A549 (cell line): ENCODE results near the gene BOK. TPM values are rescaled to one million over a fixed set of nuclear protein-coding genes. Genes with fewer than 3 reads are reported as not detected.
A peak's percentile ranks its signal among the peaks of the same experiment; 100 is the strongest.

Experiments used
- ATAC-seq, 2 experiments: fragments of 200-7000 bp in 1 of 2; fragments of >200 bp in 1 of 2; cut with Nextera tagmentation in 1 of 2; cut with Tn5 transposase in 1 of 2; 3 replicates each; pipeline versions ENCODE4 v1.8.0 to v1.9.1; 2018 to 2020; ENCODE audit warnings: mild to moderate bottlenecking in 1 of 2, moderate library complexity in 1 of 2
- CTCF ChIA-PET: fragments of 300-600 bp; sonication (Branson Sonifier 250); formaldehyde crosslinking; extraction: SDS; loops from one replicate; lab custom pipeline; 2021; ENCODE audit warnings: antibody characterized with exemption, inconsistent platforms; lab: Yijun Ruan, JAX
- POLR2A ChIA-PET: fragments of 350-600 bp; formaldehyde crosslinking; extraction: SDS; loops from one replicate; lab custom pipeline; 2021; ENCODE audit warnings: antibody characterized with exemption, inconsistent platforms; lab: Yijun Ruan, JAX
- DNase-seq, 2 experiments: peaks; one replicate each; pipeline versions ENCODE4 v3.0.0 to v3.0.0-alpha.2; 2011 to 2016; ENCODE audit warnings: low read depth in 1 of 2, low spot score in 1 of 2
- FAIRE-seq: peaks from 2 replicates; lab custom pipeline; 2011; peaks lifted over from hg19 to GRCh38; lab: Jason Lieb, UNC
- H3K27ac ChIP-seq, 2 experiments: fragments of >200 bp; sonication (Bioruptor Twin); formaldehyde crosslinking; 3 replicates each; pipeline ENCODE4 v1.5.1; 2016 to 2017
- H3K4me1 ChIP-seq: fragments of >200 bp; sonication (Bioruptor Twin); formaldehyde crosslinking; 3 replicates; pipeline ENCODE4 v1.6.1; 2016
- H3K4me2 ChIP-seq: fragments of >200 bp; sonication (Bioruptor Twin); formaldehyde crosslinking; 3 replicates; pipeline ENCODE4 v1.6.1; 2016
- H3K4me3 ChIP-seq: fragments of >200 bp; sonication (Bioruptor Twin); formaldehyde crosslinking; 3 replicates; pipeline ENCODE4 v1.5.1; 2016
- H3K9me3 ChIP-seq: fragments of >200 bp; sonication (Bioruptor Twin); formaldehyde crosslinking; 3 replicates; pipeline ENCODE4 v1.6.1; 2016
- BHLHE40 ChIP-seq: IDR thresholded peaks from 2 replicates; pipeline ENCODE4 v1.6.1; 2012; ENCODE audit warnings: low read depth, low read length, inconsistent platforms
- CBX8 ChIP-seq: fragments of 200-600 bp; sonication (generic); IDR thresholded peaks from 2 replicates; pipeline ENCODE4 v1.6.1; 2016
- CHD2 ChIP-seq: fragments of 150-350 bp; IDR thresholded peaks from 2 replicates; pipeline ENCODE4 v1.6.1; 2014; ENCODE audit warnings: low read length; ENCODE audit not compliant: partially characterized antibody
- CHD4 ChIP-seq: fragments of 200-600 bp; sonication (generic); IDR thresholded peaks from 2 replicates; pipeline ENCODE4 v1.6.1; 2016; ENCODE audit warnings: antibody characterized with exemption, mild to moderate bottlenecking, borderline replicate concordance
- EHMT2 ChIP-seq: fragments of 200-600 bp; sonication (generic); IDR thresholded peaks from 2 replicates; pipeline ENCODE4 v1.6.1; 2016; ENCODE audit warnings: antibody characterized with exemption, low read depth, mild to moderate bottlenecking, moderate library complexity
- ESRRA ChIP-seq: fragments of 150-350 bp; IDR thresholded peaks from 2 replicates; pipeline ENCODE4 v1.6.1; 2014; ENCODE audit warnings: mild to moderate bottlenecking, low read length, borderline replicate concordance
- FOSB ChIP-seq: fragments of 250-450 bp; sonication (Bioruptor Pico); IDR thresholded peaks from 2 replicates; pipeline ENCODE4 v1.5.0; 2020; ENCODE audit warnings: mild to moderate bottlenecking, moderate library complexity
- FOSL2 ChIP-seq, 2 experiments: fragments of 450-650 bp in 1 of 2; fragments of >200 bp in 1 of 2; sonication (Bioruptor Twin) in 1 of 2; formaldehyde crosslinking; IDR thresholded peaks; 2 replicates each; pipeline versions ENCODE4 v1.5.0 to v1.6.1; 2016 to 2020; ENCODE audit warnings: mild to moderate bottlenecking in 1 of 2, moderate library complexity in 1 of 2
- FOXS1 ChIP-seq: fragments of 250-450 bp; sonication (Bioruptor Pico); IDR thresholded peaks from 2 replicates; pipeline ENCODE4 v1.5.0; 2020; ENCODE audit warnings: mild to moderate bottlenecking, moderate library complexity
- HDAC2 ChIP-seq: fragments of 200-600 bp; sonication (generic); IDR thresholded peaks from 2 replicates; pipeline ENCODE4 v1.6.1; 2016
- HOXA7 ChIP-seq: fragments of 250-450 bp; sonication (Bioruptor Pico); IDR thresholded peaks from 2 replicates; pipeline ENCODE4 v1.5.0; 2020; ENCODE audit warnings: mild to moderate bottlenecking, moderate library complexity
- HOXB13 ChIP-seq: fragments of 250-450 bp; sonication (Bioruptor Pico); IDR thresholded peaks from 2 replicates; pipeline ENCODE4 v1.5.0; 2020; ENCODE audit warnings: low read depth, mild to moderate bottlenecking, moderate library complexity
- KDM1A ChIP-seq: fragments of 200-600 bp; sonication (generic); IDR thresholded peaks from 2 replicates; pipeline ENCODE4 v1.6.1; 2016; ENCODE audit warnings: low read depth, mild to moderate bottlenecking
- KDM5A ChIP-seq: fragments of 200-600 bp; sonication (generic); IDR thresholded peaks from 2 replicates; pipeline ENCODE4 v1.6.1; 2016; ENCODE audit warnings: antibody characterized with exemption, mild to moderate bottlenecking
- NFE2L2 ChIP-seq: fragments of 150-350 bp; conservative IDR thresholded peaks from 2 replicates; pipeline ENCODE4 v1.6.1; 2014; ENCODE audit warnings: low read length
- NPAS2 ChIP-seq: fragments of 250-450 bp; sonication (Bioruptor Pico); IDR thresholded peaks from 2 replicates; pipeline ENCODE4 v1.8.0; 2022; ENCODE audit warnings: mild to moderate bottlenecking, moderate library complexity, borderline replicate concordance
- POLR2A ChIP-seq: IDR thresholded peaks from 2 replicates; pipeline ENCODE4 v1.6.1; 2012; ENCODE audit warnings: mild to moderate bottlenecking, low read length
- RCOR1 ChIP-seq: fragments of 150-350 bp; IDR thresholded peaks from 2 replicates; pipeline ENCODE4 v1.6.1; 2014; ENCODE audit warnings: antibody characterized with exemption, low read length, low read depth
- RNF2 ChIP-seq: fragments of 200-600 bp; sonication (generic); IDR thresholded peaks from 2 replicates; pipeline ENCODE4 v1.6.1; 2016; ENCODE audit warnings: low read depth, mild to moderate bottlenecking, antibody characterized with exemption, moderate library complexity, borderline replicate concordance
- SMC3 ChIP-seq: fragments of >200 bp; sonication (Bioruptor Twin); formaldehyde crosslinking; IDR thresholded peaks from 3 replicates; pipeline ENCODE4 v1.6.1; 2018; ENCODE audit warnings: inconsistent platforms
- TFCP2L1 ChIP-seq: fragments of 250-450 bp; sonication (Bioruptor Pico); IDR thresholded peaks from 2 replicates; pipeline ENCODE4 v1.5.0; 2021; ENCODE audit warnings: mild to moderate bottlenecking
- ZC3H11A ChIP-seq: fragments of 450-650 bp; IDR thresholded peaks from 2 replicates; pipeline ENCODE4 v1.6.1; 2014; ENCODE audit warnings: antibody characterized with exemption, mild to moderate bottlenecking
- ZFP36 ChIP-seq: fragments of 450-650 bp; IDR thresholded peaks from 2 replicates; pipeline ENCODE4 v1.6.1; 2014; ENCODE audit warnings: borderline replicate concordance; ENCODE audit not compliant: partially characterized antibody
- ZNF302 ChIP-seq: fragments of 250-450 bp; sonication (Bioruptor Pico); IDR thresholded peaks from 2 replicates; pipeline ENCODE4 v1.9.0; 2021; ENCODE audit warnings: inconsistent platforms, mild to moderate bottlenecking, moderate library complexity
- WGBS: methylation state at CpG from one replicate; pipeline ENCODE4 v1.1.6; 2017; ENCODE audit errors: missing lambda C conversion rate; 5-methylcytosine and 5-hydroxymethylcytosine counted together
- polyA plus RNA-seq, 4 experiments: library from polyadenylated mRNA; depleted of rRNA in 3 of 4; stranded (reverse); fragments of >200 nt; fragmentation: RNase III in 1 of 4; extraction: RNeasy Plus Mini Kit Qiagen cat#74134 plus additional on column Dnase treatment in 1 of 4; gene quantifications; 2 replicates in 3 of 4; 3 replicates in 1 of 4; pipeline ENCODE4 v1.2.3, GENCODE V29; 2011 to 2017
- TF ChIP-seq, protein P1 (sequence below): IDR thresholded peaks from 2 replicates; pipeline ENCODE4 v1.6.1; 2012; ENCODE audit warnings: low read depth, borderline replicate concordance
- TF ChIP-seq, protein P2 (sequence below): IDR thresholded peaks from 2 replicates; pipeline ENCODE4 v1.6.1; 2012
- TF ChIP-seq, protein P3 (sequence below): fragments of 250-450 bp; sonication (Bioruptor Pico); IDR thresholded peaks from 2 replicates; pipeline ENCODE4 v1.5.0; 2021; ENCODE audit warnings: mild to moderate bottlenecking, moderate library complexity, borderline replicate concordance
- TF ChIP-seq, protein P4 (sequence below): fragments of >200 bp; sonication (Bioruptor Twin); formaldehyde crosslinking; IDR thresholded peaks from 2 replicates; pipeline ENCODE4 v1.6.1; 2016
- TF ChIP-seq, protein P5 (sequence below): fragments of >200 bp; sonication (Bioruptor Twin); formaldehyde crosslinking; IDR thresholded peaks from 3 replicates; pipeline ENCODE4 v1.6.1; 2016

The BOK gene
- polyA plus RNA-seq, 2 of the 4 experiments (the other 2 are of a cell fraction): 5.0 to 12.6 TPM

DNA sequence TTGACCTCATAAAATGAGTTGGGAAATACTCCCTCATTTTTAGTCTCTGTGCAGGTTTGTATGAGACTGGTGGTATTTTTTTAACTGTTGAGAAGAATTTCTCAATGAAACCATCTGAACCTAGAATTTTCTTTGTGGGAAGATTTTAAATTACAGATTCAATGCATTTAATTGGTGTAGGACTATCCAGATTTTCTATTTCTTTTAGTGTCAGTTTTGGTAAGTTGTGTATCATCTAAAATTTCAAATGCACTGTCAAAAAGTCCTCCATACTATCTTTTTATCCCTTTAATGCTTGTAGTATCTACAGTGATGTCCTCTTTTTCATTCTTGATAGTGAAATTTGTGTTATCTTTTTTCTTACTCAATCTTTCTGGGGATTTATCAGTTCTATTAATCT lies 1.8 kb upstream of the BOK start:
- Histone ChIP-seq H3K4me2 (no peak overlapping the region), H3K4me3 (no peak overlapping the region), H3K4me1 (peaks cover 12% of the 10 kb centered on the region), H3K27ac (no peak overlapping the region), H3K9me3 (peaks cover 14% of the 10 kb centered on the region)
- ChIA-PET POLR2A (no interaction called here), CTCF (no interaction called here)
- no peak for FAIRE-seq
- no peak for TF ChIP-seq KDM5A
- no peak for TF ChIP-seq KDM1A
- TF ChIP-seq CBX8: no peak
- no peak for TF ChIP-seq FOXS1
- TF ChIP-seq ZNF302 (CRISPR knock-in tag): no peak
- no peak for TF ChIP-seq BHLHE40
- TF ChIP-seq HOXB13 (CRISPR knock-in tag): no peak
- no peak for TF ChIP-seq CHD4
- no peak for TF ChIP-seq RNF2
- TF ChIP-seq, protein P1, sequence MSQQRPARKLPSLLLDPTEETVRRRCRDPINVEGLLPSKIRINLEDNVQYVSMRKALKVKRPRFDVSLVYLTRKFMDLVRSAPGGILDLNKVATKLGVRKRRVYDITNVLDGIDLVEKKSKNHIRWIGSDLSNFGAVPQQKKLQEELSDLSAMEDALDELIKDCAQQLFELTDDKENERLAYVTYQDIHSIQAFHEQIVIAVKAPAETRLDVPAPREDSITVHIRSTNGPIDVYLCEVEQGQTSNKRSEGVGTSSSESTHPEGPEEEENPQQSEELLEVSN: no peak
- no peak for TF ChIP-seq FOSB
- no peak for TF ChIP-seq NFE2L2
- TF ChIP-seq, protein P2, sequence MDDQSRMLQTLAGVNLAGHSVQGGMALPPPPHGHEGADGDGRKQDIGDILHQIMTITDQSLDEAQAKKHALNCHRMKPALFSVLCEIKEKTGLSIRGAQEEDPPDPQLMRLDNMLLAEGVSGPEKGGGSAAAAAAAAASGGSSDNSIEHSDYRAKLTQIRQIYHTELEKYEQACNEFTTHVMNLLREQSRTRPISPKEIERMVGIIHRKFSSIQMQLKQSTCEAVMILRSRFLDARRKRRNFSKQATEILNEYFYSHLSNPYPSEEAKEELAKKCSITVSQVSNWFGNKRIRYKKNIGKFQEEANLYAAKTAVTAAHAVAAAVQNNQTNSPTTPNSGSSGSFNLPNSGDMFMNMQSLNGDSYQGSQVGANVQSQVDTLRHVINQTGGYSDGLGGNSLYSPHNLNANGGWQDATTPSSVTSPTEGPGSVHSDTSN: no peak
- no peak for TF ChIP-seq RCOR1
- TF ChIP-seq, all 56 proteins: peak for 0
- ATAC-seq: no peak
- no peak for DNase-seq

DNA sequence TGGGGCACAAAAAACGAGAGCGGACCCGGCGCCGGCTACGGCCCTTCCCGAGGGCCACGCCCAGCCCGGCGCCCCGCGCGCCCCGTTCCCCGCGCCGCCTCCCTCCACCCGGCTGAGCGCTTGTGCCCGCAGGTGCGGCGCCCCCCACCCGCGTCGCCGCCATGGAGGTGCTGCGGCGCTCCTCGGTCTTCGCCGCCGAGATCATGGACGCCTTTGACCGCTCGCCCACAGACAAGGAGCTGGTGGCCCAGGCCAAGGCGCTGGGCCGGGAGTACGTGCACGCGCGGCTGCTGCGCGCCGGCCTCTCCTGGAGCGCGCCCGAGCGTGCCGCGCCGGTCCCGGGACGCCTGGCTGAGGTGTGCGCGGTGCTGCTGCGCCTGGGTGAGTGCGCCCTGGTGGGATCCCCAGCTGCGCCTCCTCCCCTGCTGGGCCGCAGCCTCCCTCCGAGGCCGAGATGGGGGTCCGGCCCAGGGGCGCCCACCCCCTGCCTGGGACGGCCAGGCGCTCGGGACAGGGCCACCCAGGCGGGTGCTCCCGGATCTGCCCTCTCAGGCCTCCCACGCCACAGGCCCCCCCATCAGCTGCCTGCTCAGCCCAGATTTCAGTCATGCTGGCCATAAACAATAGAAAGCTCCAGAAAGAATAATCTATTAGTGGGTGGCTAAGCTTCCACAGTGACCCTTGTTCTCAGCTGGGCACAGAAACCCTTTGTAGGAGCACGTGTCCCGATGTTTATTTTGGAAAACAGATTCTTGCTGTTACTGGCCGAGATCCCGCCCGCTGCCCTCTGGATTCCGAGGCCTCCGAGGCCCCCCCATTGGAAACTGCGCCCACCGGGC lies 997 bp downstream of the BOK start:
- DNase-seq: peak; percentile 33 to 60
- Histone ChIP-seq H3K4me2 (peak overlapping the region; percentile 99), H3K4me3 (peak overlapping the region; percentile 91), H3K27ac (peak overlapping the region; percentile 74 to 92), H3K9me3 (peaks cover 14% of the 10 kb centered on the region), H3K4me1 (peaks cover 15% of the 10 kb centered on the region)
- 60% methylated on average over 17 of the region's 78 CpGs for WGBS
- FAIRE-seq: no peak
- POLR2A ChIA-PET: no interaction called here
- CTCF ChIA-PET: interaction anchor here (1.0 to 1.6 kb wide), 2 partner anchors 38 to 39 kb away, joined by 3 to 4 read pairs; no protein-coding TSS in a partner anchor
- ATAC-seq: peak; percentile 44 to 70
- no peak for TF ChIP-seq POLR2A
- no peak for TF ChIP-seq ZC3H11A
- TF ChIP-seq, protein P3, sequence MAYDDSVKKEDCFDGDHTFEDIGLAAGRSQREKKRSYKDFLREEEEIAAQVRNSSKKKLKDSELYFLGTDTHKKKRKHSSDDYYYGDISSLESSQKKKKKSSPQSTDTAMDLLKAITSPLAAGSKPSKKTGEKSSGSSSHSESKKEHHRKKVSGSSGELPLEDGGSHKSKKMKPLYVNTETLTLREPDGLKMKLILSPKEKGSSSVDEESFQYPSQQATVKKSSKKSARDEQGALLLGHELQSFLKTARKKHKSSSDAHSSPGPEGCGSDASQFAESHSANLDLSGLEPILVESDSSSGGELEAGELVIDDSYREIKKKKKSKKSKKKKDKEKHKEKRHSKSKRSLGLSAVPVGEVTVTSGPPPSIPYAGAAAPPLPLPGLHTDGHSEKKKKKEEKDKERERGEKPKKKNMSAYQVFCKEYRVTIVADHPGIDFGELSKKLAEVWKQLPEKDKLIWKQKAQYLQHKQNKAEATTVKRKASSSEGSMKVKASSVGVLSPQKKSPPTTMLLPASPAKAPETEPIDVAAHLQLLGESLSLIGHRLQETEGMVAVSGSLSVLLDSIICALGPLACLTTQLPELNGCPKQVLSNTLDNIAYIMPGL (CRISPR knock-in tag): no peak
- no peak for TF ChIP-seq CHD2
- TF ChIP-seq NFE2L2: no peak
- TF ChIP-seq, protein P1: no peak
- no peak for TF ChIP-seq ZFP36
- no peak for TF ChIP-seq NPAS2 (CRISPR knock-in tag)
- TF ChIP-seq EHMT2: no peak
- TF ChIP-seq FOSL2 (IDR thresholded peaks at IDR 0.05): no peak
- no peak for TF ChIP-seq FOSL2 (CRISPR knock-in tag; IDR thresholded peaks at IDR 0.05)
- TF ChIP-seq HDAC2: no peak
- TF ChIP-seq, protein P4, sequence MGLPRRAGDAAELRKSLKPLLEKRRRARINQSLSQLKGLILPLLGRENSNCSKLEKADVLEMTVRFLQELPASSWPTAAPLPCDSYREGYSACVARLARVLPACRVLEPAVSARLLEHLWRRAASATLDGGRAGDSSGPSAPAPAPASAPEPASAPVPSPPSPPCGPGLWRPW: no peak
- TF ChIP-seq, protein P5, sequence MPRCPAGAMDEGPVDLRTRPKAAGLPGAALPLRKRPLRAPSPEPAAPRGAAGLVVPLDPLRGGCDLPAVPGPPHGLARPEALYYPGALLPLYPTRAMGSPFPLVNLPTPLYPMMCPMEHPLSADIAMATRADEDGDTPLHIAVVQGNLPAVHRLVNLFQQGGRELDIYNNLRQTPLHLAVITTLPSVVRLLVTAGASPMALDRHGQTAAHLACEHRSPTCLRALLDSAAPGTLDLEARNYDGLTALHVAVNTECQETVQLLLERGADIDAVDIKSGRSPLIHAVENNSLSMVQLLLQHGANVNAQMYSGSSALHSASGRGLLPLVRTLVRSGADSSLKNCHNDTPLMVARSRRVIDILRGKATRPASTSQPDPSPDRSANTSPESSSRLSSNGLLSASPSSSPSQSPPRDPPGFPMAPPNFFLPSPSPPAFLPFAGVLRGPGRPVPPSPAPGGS: no peak
- no peak for TF ChIP-seq ESRRA
- no peak for TF ChIP-seq RCOR1
- TF ChIP-seq HOXA7: no peak
- TF ChIP-seq TFCP2L1 (CRISPR knock-in tag): no peak
- TF ChIP-seq FOSB: no peak
- TF ChIP-seq SMC3: no peak
